HepG2 (cell line): ENCODE data around the gene MCOLN1. TPM values are rescaled to one million over a fixed set of nuclear protein-coding genes. Genes with fewer than 3 reads are reported as not detected.

Experiments
- ATAC-seq: fragments of 200-7000 bp; cut with Tn5 transposase; 3 replicates; pipeline ENCODE4 v1.9.1; 2020; ENCODE audit warnings: mild to moderate bottlenecking, moderate library complexity
- BruUV-seq: library from RNA; stranded (reverse); fragments of 400-500 nt; replicated peaks from 2 replicates; lab custom pipeline; 2021; lab: Mats Ljungman, UMichigan
- CTCF ChIA-PET: fragments of 300-600 bp; formaldehyde crosslinking; extraction: SDS; loops from one replicate; lab custom pipeline; 2021; ENCODE audit warnings: low total read pairs, inconsistent platforms, low intra/inter-chr PET ratio; lab: Yijun Ruan, JAX
- POLR2A ChIA-PET: fragments of 350-600 bp; sonication (Branson Sonifier 250); formaldehyde crosslinking; loops from one replicate; lab custom pipeline; 2020; ENCODE audit warnings: antibody characterized with exemption, inconsistent platforms; lab: Yijun Ruan, JAX
- DNase-seq: peaks from one replicate; pipeline ENCODE4 v3.0.0-alpha.2; 2015; ENCODE audit warnings: low spot score
- FAIRE-seq: peaks from 3 replicates; lab custom pipeline; 2011; peaks lifted over from hg19 to GRCh38; lab: Jason Lieb, UNC
- H2AFZ ChIP-seq: one replicate; pipeline ENCODE4 v1.6.1; 2011; ENCODE audit warnings: low read length, inconsistent platforms
- H3K27ac ChIP-seq: fragments of 300-600 bp; 3 replicates; pipeline ENCODE4 v1.8.0; 2011; ENCODE audit warnings: mixed run types, mild to moderate bottlenecking, mixed read lengths, low read length, inconsistent platforms; ENCODE audit not compliant: insufficient read depth; ENCODE audit errors: extremely low read length
- H3K27me3 ChIP-seq, 2 experiments: fragments of 200-600 bp in 1 of 2; 2 replicates in 1 of 2; 3 replicates in 1 of 2; pipeline versions ENCODE4 v1.6.0 to v1.8.0; 2011; ENCODE audit warnings: low read length in 2 of 2, mild to moderate bottlenecking in 2 of 2, moderate library complexity in 2 of 2, inconsistent platforms in 1 of 2; ENCODE audit not compliant: insufficient read depth in 2 of 2, control insufficient read depth in 1 of 2
- H3K36me3 ChIP-seq, 2 experiments: fragments of 200-600 bp in 1 of 2; replicated peaks in 1 of 2; 2 replicates in 1 of 2; 3 replicates in 1 of 2; pipeline versions ENCODE4 v1.5.1 to v1.8.0; 2011; ENCODE audit warnings: low read length in 2 of 2, inconsistent platforms in 1 of 2; ENCODE audit not compliant: insufficient read depth in 2 of 2, control insufficient read depth in 1 of 2
- H3K4me1 ChIP-seq: 2 replicates; pipeline ENCODE4 v1.5.1; 2012; ENCODE audit warnings: low read length, inconsistent platforms; ENCODE audit not compliant: insufficient read depth
- H3K4me2 ChIP-seq: 2 replicates; pipeline ENCODE4 v1.6.0; 2011; ENCODE audit warnings: low read depth, low read length, inconsistent platforms
- H3K4me3 ChIP-seq, 3 experiments: fragments of 200-600 bp in 1 of 3; sonication (generic), shearing (Covaris generic) in 1 of 3; replicated peaks in 1 of 3; 2 replicates each; pipeline ENCODE4 v1.5.1; 2011 to 2016; ENCODE audit warnings: low read length in 3 of 3, inconsistent platforms in 2 of 3, low read depth in 2 of 3, mild to moderate bottlenecking in 2 of 3, control low read depth in 1 of 3, mixed read lengths in 1 of 3; ENCODE audit not compliant: insufficient read depth in 1 of 3
- H3K79me2 ChIP-seq: one replicate; pipeline ENCODE4 v1.6.1; 2011; ENCODE audit warnings: low read length, inconsistent platforms; ENCODE audit not compliant: insufficient read depth
- H3K9ac ChIP-seq: 2 replicates; pipeline ENCODE4 v1.6.0; 2011; ENCODE audit warnings: mild to moderate bottlenecking, low read depth, low read length, inconsistent platforms; ENCODE audit not compliant: insufficient read depth
- H3K9me3 ChIP-seq: 2 replicates; pipeline ENCODE4 v1.5.1; 2012; ENCODE audit warnings: mild to moderate bottlenecking, low read length
- H4K20me1 ChIP-seq: 2 replicates; pipeline ENCODE4 v1.6.0; 2011; ENCODE audit warnings: inconsistent platforms, mild to moderate bottlenecking, low read length, moderate library complexity; ENCODE audit not compliant: insufficient read depth
- CCDC6 ChIP-seq: sonication (generic); formaldehyde crosslinking; IDR thresholded peaks from 2 replicates; pipeline ENCODE4 v1.8.1; 2022; ENCODE audit warnings: mild to moderate bottlenecking, missing genetic modification reagents, moderate library complexity
- DMAP1 ChIP-seq: IDR thresholded peaks from 2 replicates; pipeline ENCODE4 v1.6.1; 2016
- KLF11 ChIP-seq: IDR thresholded peaks from 2 replicates; pipeline ENCODE4 v1.6.1; 2016; ENCODE audit warnings: missing compliant biosample characterization
- MTF2 ChIP-seq: sonication (generic); formaldehyde crosslinking; IDR thresholded peaks from 2 replicates; pipeline ENCODE4 v1.5.0; 2020; ENCODE audit warnings: missing genetic modification reagents, borderline replicate concordance
- PHF8 ChIP-seq: sonication (generic); formaldehyde crosslinking; IDR thresholded peaks from 2 replicates; pipeline ENCODE4 v1.5.0; 2020; ENCODE audit warnings: missing genetic modification reagents
- POLR2G ChIP-seq: fragments of 200-400 bp; formaldehyde crosslinking; IDR thresholded peaks from 2 replicates; pipeline ENCODE4 v1.6.1; 2018; ENCODE audit warnings: mild to moderate bottlenecking, low read depth, low read length, moderate library complexity
- RELA ChIP-seq: sonication (generic); formaldehyde crosslinking; IDR thresholded peaks from 2 replicates; pipeline ENCODE4 v1.4.0; 2020; ENCODE audit warnings: missing genetic modification reagents
- SMYD3 ChIP-seq: sonication (generic); formaldehyde crosslinking; IDR thresholded peaks from 2 replicates; pipeline ENCODE4 v1.8.1; 2023; ENCODE audit warnings: mild to moderate bottlenecking, missing genetic modification reagents
- SRSF9 ChIP-seq: fragments of 200-400 bp; formaldehyde crosslinking; IDR thresholded peaks from 2 replicates; pipeline ENCODE4 v1.6.1; 2018; ENCODE audit warnings: borderline replicate concordance, mild to moderate bottlenecking, low read depth, low read length; ENCODE audit not compliant: insufficient read depth, poor library complexity, severe bottlenecking
- ZFP36 ChIP-seq: fragments of 150-350 bp; IDR thresholded peaks from 2 replicates; pipeline ENCODE4 v1.6.1; 2018; ENCODE audit warnings: borderline replicate concordance, low read length, low read depth; ENCODE audit not compliant: partially characterized antibody
- ZNF569 ChIP-seq: sonication (generic); formaldehyde crosslinking; IDR thresholded peaks from 2 replicates; pipeline ENCODE4 v1.5.0; 2020; ENCODE audit warnings: mild to moderate bottlenecking, missing genetic modification reagents, moderate library complexity, borderline replicate concordance
- ZNF646 ChIP-seq: sonication (generic); formaldehyde crosslinking; IDR thresholded peaks from 2 replicates; pipeline ENCODE4 v1.9.0; 2021; ENCODE audit warnings: mild to moderate bottlenecking, missing genetic modification reagents
- ZNF724P ChIP-seq: sonication (generic); formaldehyde crosslinking; IDR thresholded peaks from 2 replicates; pipeline ENCODE4 v1.8.0; 2022; ENCODE audit warnings: missing genetic modification reagents, borderline replicate concordance
- WGBS: methylation state at CpG from one replicate; pipeline ENCODE4 v1.1.6; 2017; ENCODE audit warnings: low lambda C conversion rate; 5-methylcytosine and 5-hydroxymethylcytosine counted together
- in situ Hi-C: cut with HindIII; loops from 2 replicates; pipeline ENCODE4 v1.10.0; 2017; ENCODE audit warnings: low pct_unique_long_range_greater_than_20kb; ENCODE audit not compliant: extremely low pct_ligation_motif_present
- intact Hi-C: fragments of 100-400 bp; cut with micrococcal nuclease; formaldehyde crosslinking; loops from one replicate; pipeline ENCODE4 v1.10.0; 2022; ENCODE audit not compliant: unreplicated experiment
- polyA plus RNA-seq, 8 experiments: library from polyadenylated mRNA; depleted of rRNA in 3 of 8; stranded (reverse) in 7 of 8; unstranded in 1 of 8; fragments of >200 nt; fragmentation: Illumina TruSeq in 4 of 8; extraction: Trizol in 4 of 8; gene quantifications; 2 replicates each; pipeline versions ENCODE4 v1.2.1 to v1.2.3, GENCODE V29; 2011 to 2016; ENCODE audit warnings: low read depth in 4 of 8, missing spikeins in 1 of 8, mixed read lengths in 1 of 8; ENCODE audit not compliant: insufficient read depth in 1 of 8
- total RNA-seq, 5 experiments: library from RNA; depleted of rRNA; stranded (reverse); fragments of >200 nt; fragmentation: Illumina TruSeq; extraction: Trizol; gene quantifications; 2 replicates each; pipeline ENCODE4 v1.2.3, GENCODE V29; 2016; ENCODE audit warnings: low read depth in 1 of 5
- TF ChIP-seq, protein P1 (sequence below), 2 experiments: fragments of 450-650 bp in 1 of 2; sonication (generic) in 1 of 2; formaldehyde crosslinking; IDR thresholded peaks; 2 replicates each; pipeline versions ENCODE4 v1.5.0 to v1.8.0; 2020 to 2022; ENCODE audit warnings: mild to moderate bottlenecking in 1 of 2, missing genetic modification reagents in 1 of 2

Gene MCOLN1
- total and polyA plus RNA-seq, 2 of the 13 experiments (the other 11 are each of a cell fraction or from before 2014, with no cell fraction given) = 3.4 to 15.7 TPM

GRCh38 chr19:7505288-7505681 is 17.1 kb upstream of the MCOLN1 start:
- Histone ChIP-seq H3K36me3 (no peaks in the 10 kb centered on the region), H2AFZ (no peak overlapping the region), H3K9me3 (no peaks in the 10 kb centered on the region), H3K4me2 (peak overlapping the region; percentile 69), H3K9ac (no peak overlapping the region), H3K27ac (no peak overlapping the region), H3K4me3 (peak overlapping the region in 1 of 3 experiments; percentile 48; a peak in 1 of 6 replicates), H3K4me1 (peaks cover 8% of the 10 kb centered on the region), H3K27me3 (peaks cover 0 to 5% of the 10 kb centered on the region in 2 experiments; a peak in 1 of 5 replicates), H4K20me1 (no peaks in the 10 kb centered on the region), H3K79me2 (no peaks in the 10 kb centered on the region)
- ATAC-seq (no peak), FAIRE-seq (no peak), DNase-seq (no peak)
- ChIA-PET CTCF (no interaction called here), POLR2A (interaction anchor here (0.8 to 1.7 kb wide), 2 partner anchors 11 to 439 kb away, joined by 3 to 14 read pairs; no protein-coding TSS in a partner anchor)
- WGBS = 73% methylated on average over 14 of the region's 19 CpGs
- in situ Hi-C loops (no loop called here), intact Hi-C loops (no loop called here)
- TF ChIP-seq DMAP1 (CRISPR knock-in tag) = no peak
- TF ChIP-seq, protein P1, sequence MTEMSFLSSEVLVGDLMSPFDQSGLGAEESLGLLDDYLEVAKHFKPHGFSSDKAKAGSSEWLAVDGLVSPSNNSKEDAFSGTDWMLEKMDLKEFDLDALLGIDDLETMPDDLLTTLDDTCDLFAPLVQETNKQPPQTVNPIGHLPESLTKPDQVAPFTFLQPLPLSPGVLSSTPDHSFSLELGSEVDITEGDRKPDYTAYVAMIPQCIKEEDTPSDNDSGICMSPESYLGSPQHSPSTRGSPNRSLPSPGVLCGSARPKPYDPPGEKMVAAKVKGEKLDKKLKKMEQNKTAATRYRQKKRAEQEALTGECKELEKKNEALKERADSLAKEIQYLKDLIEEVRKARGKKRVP (CRISPR knock-in tag; IDR thresholded peaks at IDR 0.05) = no peak
- TF ChIP-seq SRSF9 = no peak
- no peak for TF ChIP-seq ZNF724P (CRISPR knock-in tag)
- TF ChIP-seq ZNF569 = no peak
- no peak for TF ChIP-seq ZFP36
- no peak for TF ChIP-seq SMYD3 (CRISPR knock-in tag)
- TF ChIP-seq ZNF646 (CRISPR knock-in tag) = no peak
- no peak for TF ChIP-seq CCDC6 (CRISPR knock-in tag)
- no peak for TF ChIP-seq PHF8
- TF ChIP-seq RELA (CRISPR knock-in tag) = no peak
- TF ChIP-seq POLR2G = no peak
- no peak for TF ChIP-seq KLF11 (CRISPR knock-in tag)
- no peak for TF ChIP-seq MTF2 (CRISPR knock-in tag)
- no TSS peak for BruUV-seq
